H9 (cell line): ENCODE data around the gene LRRC26. TPM values are rescaled to one million over a fixed set of nuclear protein-coding genes. Genes with fewer than 3 reads are reported as not detected.

Experiments used
- DNase-seq: peaks from one replicate; pipeline ENCODE4 v3.0.0-alpha.2; 2017
- H2AFZ ChIP-seq: one replicate; pipeline ENCODE4 v1.6.1; 2013; ENCODE audit warnings: mild to moderate bottlenecking, low read length, control low read depth, moderate library complexity
- H2AK5ac ChIP-seq: 2 replicates; pipeline ENCODE4 v1.6.1; 2013; ENCODE audit warnings: low read length, control low read depth, mixed read lengths; ENCODE audit not compliant: insufficient read length
- H2BK120ac ChIP-seq: one replicate; pipeline ENCODE4 v1.6.1; 2013; ENCODE audit warnings: low read depth, mild to moderate bottlenecking, low read length, control low read depth, inconsistent platforms; ENCODE audit not compliant: poor library complexity, severe bottlenecking
- H2BK12ac ChIP-seq: 2 replicates; pipeline ENCODE4 v1.6.1; 2013; ENCODE audit warnings: low read length, control low read depth, mixed read lengths, low read depth; ENCODE audit not compliant: insufficient read length
- H2BK15ac ChIP-seq: 2 replicates; pipeline ENCODE4 v1.6.1; 2013; ENCODE audit warnings: low read depth, low read length, control low read depth
- H2BK20ac ChIP-seq: one replicate; pipeline ENCODE4 v1.6.1; 2013; ENCODE audit warnings: low read depth, mild to moderate bottlenecking, low read length, control low read depth, inconsistent platforms; ENCODE audit not compliant: poor library complexity, severe bottlenecking
- H2BK5ac ChIP-seq: 2 replicates; pipeline ENCODE4 v1.6.1; 2013; ENCODE audit warnings: low read length, control low read depth, mixed read lengths; ENCODE audit not compliant: insufficient read length
- H3K14ac ChIP-seq: 2 replicates; pipeline ENCODE4 v1.6.1; 2013; ENCODE audit warnings: low read length, control low read depth; ENCODE audit not compliant: insufficient read depth
- H3K18ac ChIP-seq: 2 replicates; pipeline ENCODE4 v1.6.1; 2013; ENCODE audit warnings: low read depth, mild to moderate bottlenecking, mixed read lengths, low read length, control low read depth; ENCODE audit not compliant: insufficient read length
- H3K23ac ChIP-seq: 2 replicates; pipeline ENCODE4 v1.6.1; 2013; ENCODE audit warnings: low read length, control low read depth, mixed read lengths, low read depth; ENCODE audit not compliant: insufficient read length
- H3K23me2 ChIP-seq: 2 replicates; pipeline ENCODE4 v1.6.1; 2013; ENCODE audit warnings: low read depth, mild to moderate bottlenecking, mixed read lengths, low read length, control low read depth; ENCODE audit not compliant: insufficient read length, poor library complexity, severe bottlenecking
- H3K27ac ChIP-seq: 2 replicates; pipeline ENCODE4 v1.5.1; 2013; ENCODE audit warnings: low read length, control low read depth, mixed read lengths, low read depth; ENCODE audit not compliant: insufficient read length
- H3K27me3 ChIP-seq: 2 replicates; pipeline ENCODE4 v1.6.1; 2013; ENCODE audit warnings: low read length, control low read depth, inconsistent platforms; ENCODE audit not compliant: insufficient read depth
- H3K4ac ChIP-seq: 2 replicates; pipeline ENCODE4 v1.6.1; 2013; ENCODE audit warnings: low read depth, mild to moderate bottlenecking, control low read depth, inconsistent platforms, low read length, moderate library complexity
- H3K4me1 ChIP-seq: 2 replicates; pipeline ENCODE4 v1.6.1; 2013; ENCODE audit warnings: low read length, control low read depth, inconsistent platforms; ENCODE audit not compliant: insufficient read depth
- H3K4me2 ChIP-seq: 2 replicates; pipeline ENCODE4 v1.6.1; 2013; ENCODE audit warnings: low read length, control low read depth, mixed read lengths; ENCODE audit not compliant: insufficient read length, insufficient read depth
- H3K56ac ChIP-seq: 2 replicates; pipeline ENCODE4 v1.6.1; 2013; ENCODE audit warnings: low read depth, mild to moderate bottlenecking, mixed read lengths, low read length, control low read depth; ENCODE audit not compliant: insufficient read length
- H3K79me1 ChIP-seq: 2 replicates; pipeline ENCODE4 v1.6.1; 2013; ENCODE audit warnings: low read depth, mild to moderate bottlenecking, moderate library complexity, low read length, control low read depth, inconsistent platforms; ENCODE audit not compliant: insufficient read depth, poor library complexity, severe bottlenecking
- H3K79me2 ChIP-seq: 2 replicates; pipeline ENCODE4 v1.6.1; 2013; ENCODE audit warnings: low read length, control low read depth, inconsistent platforms; ENCODE audit not compliant: insufficient read depth
- H3K9ac ChIP-seq: 2 replicates; pipeline ENCODE4 v1.6.1; 2013; ENCODE audit warnings: low read length, control low read depth, mixed read lengths; ENCODE audit not compliant: insufficient read length; ENCODE audit errors: extremely low read depth
- H3K9me3 ChIP-seq: one replicate; pipeline ENCODE4 v1.6.1; 2013; ENCODE audit warnings: low read depth, low read length, inconsistent platforms; ENCODE audit not compliant: control insufficient read depth
- H3T11ph ChIP-seq: one replicate; pipeline ENCODE4 v1.6.1; 2013; ENCODE audit warnings: mild to moderate bottlenecking, low read length, control low read depth, inconsistent platforms
- H4K20me1 ChIP-seq: one replicate; pipeline ENCODE4 v1.6.1; 2013; ENCODE audit not compliant: control insufficient read depth, insufficient read length, insufficient read depth
- H4K5ac ChIP-seq: 2 replicates; pipeline ENCODE4 v1.6.1; 2013; ENCODE audit warnings: low read depth, mild to moderate bottlenecking, mixed read lengths, low read length, control low read depth; ENCODE audit not compliant: insufficient read length
- H4K8ac ChIP-seq: replicated peaks from 2 replicates; pipeline ENCODE4 v1.6.1; 2013; ENCODE audit warnings: low read length, control low read depth, mixed read lengths, low read depth; ENCODE audit not compliant: insufficient read length
- H4K91ac ChIP-seq: 2 replicates; pipeline ENCODE4 v1.6.1; 2013; ENCODE audit warnings: low read depth, mild to moderate bottlenecking, moderate library complexity, mixed read lengths, low read length, control low read depth; ENCODE audit not compliant: insufficient read length
- H3K27ac Mint-ChIP-seq, 3 experiments: 2 replicates in 2 of 3; 3 replicates in 1 of 3; pipeline ENCODE4 v1.8.0; 2020 to 2021; ENCODE audit warnings: mixed read lengths in 3 of 3, mild to moderate bottlenecking in 1 of 3, moderate library complexity in 1 of 3
- H3K27me3 Mint-ChIP-seq: 2 replicates; pipeline ENCODE4 v1.8.0; 2021; ENCODE audit warnings: low read depth, mild to moderate bottlenecking, moderate library complexity, mixed read lengths
- H3K36me3 Mint-ChIP-seq, 3 experiments: 2 replicates in 2 of 3; 3 replicates in 1 of 3; pipeline ENCODE4 v1.8.0; 2020 to 2021; ENCODE audit warnings: low read depth in 3 of 3, mixed read lengths in 3 of 3; ENCODE audit not compliant: insufficient read depth in 1 of 3
- H3K4me1 Mint-ChIP-seq, 2 experiments: 2 replicates each; pipeline ENCODE4 v1.8.0; 2020; ENCODE audit warnings: mixed read lengths in 2 of 2
- H3K4me3 Mint-ChIP-seq, 2 experiments: 2 replicates in 1 of 2; 3 replicates in 1 of 2; pipeline ENCODE4 v1.8.0; 2020 to 2021; ENCODE audit warnings: mild to moderate bottlenecking in 2 of 2, mixed read lengths in 2 of 2, moderate library complexity in 1 of 2
- H3K9me3 Mint-ChIP-seq, 2 experiments: 2 replicates in 1 of 2; 3 replicates in 1 of 2; pipeline ENCODE4 v1.8.0; 2020; ENCODE audit warnings: mild to moderate bottlenecking in 2 of 2, mixed read lengths in 2 of 2, moderate library complexity in 1 of 2
- WGBS: extraction: QIAGEN DNeasy Blood & Tissue Kit; methylation state at CpG from one replicate; pipeline ENCODE4 v1.1.7; 2013; ENCODE audit warnings: missing lambda C conversion rate, low lambda C conversion rate, mixed read lengths; ENCODE audit not compliant: insufficient read length; ENCODE audit errors: extremely low coverage; 5-methylcytosine and 5-hydroxymethylcytosine counted together
- total RNA-seq: library from RNA; stranded (reverse); gene quantifications from 2 replicates; pipeline ENCODE4 v1.2.1, GENCODE V29; 2021
- TF ChIP-seq, protein P1 (sequence below): fragments of 200-600 bp; sonication (generic); conservative IDR thresholded peaks from 3 replicates; pipeline ENCODE4 v1.8.0; 2021; ENCODE audit warnings: antibody characterized with exemption, mild to moderate bottlenecking

LRRC26 gene
- total RNA-seq, 1 experiment from 2014 or later: 0.96 TPM

- Histone ChIP-seq H2AK5ac (no peak overlapping the region), H4K5ac (no peak overlapping the region), H4K20me1 (peaks cover 2% of the 10 kb centered on the region), H2BK15ac (no peak overlapping the region), H4K91ac (no peak overlapping the region), H2BK120ac (no peak overlapping the region), H3K79me1 (no peaks in the 10 kb centered on the region), H3K4ac (no peak overlapping the region), H2AFZ (no peak overlapping the region), H3K27ac (no peak overlapping the region), H2BK20ac (no peak overlapping the region), H3T11ph (no peak overlapping the region), H3K23ac (no peak overlapping the region), H2BK12ac (no peak overlapping the region), H3K4me2 (no peak overlapping the region), H3K23me2 (no peaks in the 10 kb centered on the region), H2BK5ac (no peak overlapping the region), H3K27me3 (peaks cover 24% of the 10 kb centered on the region; the same call in 1 of the 2 replicates), H3K14ac (no peak overlapping the region), H3K56ac (no peak overlapping the region), H3K9ac (no peak overlapping the region), H3K79me2 (no peaks in the 10 kb centered on the region), H3K9me3 (no peaks in the 10 kb centered on the region), H3K18ac (no peak overlapping the region), H4K8ac (no peak overlapping the region), H3K4me1 (no peaks in the 10 kb centered on the region)
- Mint-ChIP-seq H3K4me3 (no peak overlapping the region), H3K36me3 (no peaks in the 10 kb centered on the region), H3K27ac (no peak overlapping the region; a peak in 1 of 7 replicates), H3K27me3 (peaks cover 85% of the 10 kb centered on the region), H3K9me3 (no peaks in the 10 kb centered on the region; a peak in 1 of 5 replicates), H3K4me1 (peaks cover 0 to 15% of the 10 kb centered on the region in 2 experiments; a peak in 2 of 4 replicates)
- TF ChIP-seq, protein P1, sequence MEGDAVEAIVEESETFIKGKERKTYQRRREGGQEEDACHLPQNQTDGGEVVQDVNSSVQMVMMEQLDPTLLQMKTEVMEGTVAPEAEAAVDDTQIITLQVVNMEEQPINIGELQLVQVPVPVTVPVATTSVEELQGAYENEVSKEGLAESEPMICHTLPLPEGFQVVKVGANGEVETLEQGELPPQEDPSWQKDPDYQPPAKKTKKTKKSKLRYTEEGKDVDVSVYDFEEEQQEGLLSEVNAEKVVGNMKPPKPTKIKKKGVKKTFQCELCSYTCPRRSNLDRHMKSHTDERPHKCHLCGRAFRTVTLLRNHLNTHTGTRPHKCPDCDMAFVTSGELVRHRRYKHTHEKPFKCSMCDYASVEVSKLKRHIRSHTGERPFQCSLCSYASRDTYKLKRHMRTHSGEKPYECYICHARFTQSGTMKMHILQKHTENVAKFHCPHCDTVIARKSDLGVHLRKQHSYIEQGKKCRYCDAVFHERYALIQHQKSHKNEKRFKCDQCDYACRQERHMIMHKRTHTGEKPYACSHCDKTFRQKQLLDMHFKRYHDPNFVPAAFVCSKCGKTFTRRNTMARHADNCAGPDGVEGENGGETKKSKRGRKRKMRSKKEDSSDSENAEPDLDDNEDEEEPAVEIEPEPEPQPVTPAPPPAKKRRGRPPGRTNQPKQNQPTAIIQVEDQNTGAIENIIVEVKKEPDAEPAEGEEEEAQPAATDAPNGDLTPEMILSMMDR: no peak
- no CpG with 5 or more reads among the region's 24 CpGs for WGBS
- DNase-seq: no peak
Measured at GRCh38 chr9:137141976-137142936, 27.6 kb downstream of the LRRC26 start.
